ENCODE results near the gene HNRNPA3.
"Not testable (repeated sequence)": the region's sequence is repeated elsewhere in the genome, so short reads cannot be mapped to it uniquely, and the experiment has no call there.

Gene HNRNPA3

DNA sequence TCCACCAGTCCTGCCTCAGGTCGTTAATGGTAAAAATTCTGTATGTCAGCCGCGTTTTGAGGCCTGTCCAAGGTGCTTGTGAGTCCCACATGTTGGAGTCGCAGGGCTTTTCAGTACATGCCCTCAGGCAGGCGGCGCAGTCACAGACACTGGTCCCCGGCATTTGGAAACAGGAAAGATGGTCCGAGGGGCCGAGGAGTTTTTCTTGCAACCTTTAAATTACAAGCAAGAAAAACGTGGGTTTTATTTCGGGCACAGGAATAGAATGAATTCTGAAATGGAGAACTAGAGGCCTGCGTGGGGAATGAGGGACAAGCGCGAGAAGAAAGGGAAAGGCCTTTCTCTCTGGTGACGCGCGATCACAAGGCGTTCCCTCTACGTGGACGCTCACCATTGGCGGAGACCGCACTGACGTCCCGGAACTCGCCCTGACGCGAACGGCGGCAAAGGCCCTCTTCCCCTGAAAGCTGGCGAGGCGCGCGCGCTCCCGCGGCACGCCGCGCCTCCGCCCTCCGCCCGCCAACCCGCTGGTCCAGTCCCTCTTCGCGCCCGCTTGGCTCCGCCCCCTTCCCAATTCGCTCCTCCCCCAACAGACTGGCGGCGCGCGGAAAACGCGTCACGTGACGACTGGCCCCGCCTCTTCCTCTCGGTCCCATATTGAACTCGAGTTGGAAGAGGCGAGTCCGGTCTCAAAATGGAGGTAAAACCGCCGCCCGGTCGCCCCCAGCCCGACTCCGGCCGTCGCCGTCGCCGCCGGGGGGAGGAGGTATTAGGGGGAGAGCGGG lies at the start of gene HNRNPA3:
Gene HNRNPA3, plus strand, starts transcription at position 689 of the 785 bp plus-strand sequence. Its CDS starts 6 bp downstream, at position 695.
- peak; percentile 99 for DNase-seq

DNA sequence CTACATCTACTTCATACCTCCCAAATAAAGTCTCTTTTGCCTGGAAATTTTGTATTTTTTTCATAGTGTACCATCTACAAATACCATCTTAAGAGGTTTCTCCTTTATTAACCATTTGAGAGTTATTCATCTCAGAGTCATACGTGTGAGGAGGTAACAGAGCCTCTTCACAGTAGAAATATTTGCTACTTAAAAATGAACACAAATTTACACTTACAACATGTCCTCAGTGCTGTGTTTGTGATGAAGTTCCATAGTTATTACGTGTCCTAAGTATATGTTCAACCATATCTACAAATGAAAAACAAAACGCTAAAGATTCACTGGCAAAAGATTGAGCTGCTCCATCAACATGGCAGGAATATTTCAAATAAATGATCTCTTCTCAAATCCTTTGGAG lies 48.5 kb upstream of the HNRNPA3 start:
- DNase-seq = no peak

DNA sequence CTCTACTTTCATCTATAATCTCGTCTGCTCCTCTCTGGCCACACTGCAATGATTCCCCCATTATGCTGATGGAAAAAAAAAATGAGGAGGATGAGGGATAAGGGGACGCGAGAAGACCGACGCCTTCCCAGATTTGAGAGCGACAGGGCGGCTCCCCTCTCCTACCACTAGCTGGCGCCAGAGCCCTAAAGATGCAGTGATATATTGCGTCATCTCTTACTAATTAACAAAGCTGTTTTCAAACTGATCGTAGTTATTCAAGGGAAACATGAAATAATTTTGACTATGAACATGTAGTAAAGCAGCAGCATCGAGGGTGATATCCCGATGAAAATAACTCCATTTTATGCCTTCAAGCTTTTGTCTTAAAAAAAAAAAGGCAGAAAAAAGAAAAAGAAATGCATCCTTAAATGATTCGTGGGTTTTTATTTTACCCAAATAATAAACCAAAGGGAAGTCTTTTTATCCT lies 48.0 kb upstream of the HNRNPA3 start:
- peak; percentile 92 to 94 for DNase-seq

DNA sequence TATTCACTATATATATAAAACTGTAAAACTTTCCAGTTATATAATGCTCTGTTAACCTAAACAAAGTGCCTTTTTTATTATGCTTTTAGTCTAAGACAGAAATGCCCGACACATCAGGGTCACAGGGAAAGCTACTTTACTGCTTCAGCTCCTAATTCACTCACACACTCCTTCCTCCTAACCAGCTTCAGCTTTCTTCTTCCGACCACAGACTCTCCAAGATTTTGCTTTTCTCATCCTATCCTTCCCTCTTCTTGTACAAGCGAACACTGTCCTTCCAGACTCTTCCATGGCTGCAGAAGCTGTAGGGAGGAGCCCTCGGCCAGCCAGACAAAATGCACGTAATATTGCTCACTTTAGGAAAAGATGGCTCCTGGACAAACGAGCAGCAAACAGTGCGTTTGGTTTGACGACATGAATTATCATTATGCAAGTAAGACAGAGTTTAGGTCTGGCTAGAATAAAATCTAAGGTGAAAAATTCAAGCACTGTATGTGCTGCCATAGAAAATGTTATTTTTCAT lies 47.5 kb upstream of the HNRNPA3 start:
- peak in 1 of 2 experiments; percentile 59 for DNase-seq

DNA sequence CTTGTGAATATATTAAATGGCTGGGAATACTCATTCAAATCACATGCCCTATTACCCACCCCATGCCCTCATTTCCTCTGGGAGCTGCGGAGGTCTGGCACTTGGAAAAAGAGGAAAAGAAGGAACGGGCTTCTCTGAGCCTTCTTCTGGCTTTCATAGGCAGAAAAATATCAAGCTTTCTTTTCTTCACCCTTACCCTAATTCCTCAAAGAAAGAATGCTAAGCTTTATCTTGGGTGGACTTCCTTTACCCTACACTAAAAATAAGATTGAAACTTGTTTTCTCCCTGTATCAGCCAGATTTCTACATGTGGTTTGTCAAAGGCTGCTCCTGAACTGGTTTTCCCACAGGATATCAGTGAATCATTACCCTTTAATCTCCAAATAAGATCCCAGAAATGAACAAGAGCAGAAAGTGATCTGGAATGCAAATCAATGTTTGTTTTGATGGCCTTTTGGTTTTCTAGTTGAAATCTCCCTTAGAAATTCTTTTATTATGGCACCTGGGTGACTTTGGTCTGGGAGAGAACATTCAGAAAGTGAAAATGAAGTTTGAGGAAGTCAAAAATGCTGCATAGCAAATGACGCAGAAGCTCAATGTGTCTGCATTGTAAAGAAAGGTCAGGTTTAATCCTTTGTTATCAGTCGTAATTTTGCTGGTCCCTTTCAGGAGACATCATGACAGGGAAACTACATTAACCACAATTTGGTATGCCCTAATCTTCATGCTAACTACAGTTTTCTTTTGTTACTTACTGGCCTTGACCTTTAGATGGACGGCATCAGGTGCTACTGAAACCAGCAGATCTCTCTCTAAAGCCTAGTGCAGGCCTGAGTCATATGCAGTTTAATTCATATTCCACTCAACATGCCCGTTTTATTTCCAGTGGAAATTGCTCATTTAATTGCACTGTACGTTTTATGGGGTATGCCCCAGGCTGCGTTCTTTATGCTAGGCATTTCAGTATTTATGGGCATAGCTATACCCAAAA lies 46.6 kb upstream of the HNRNPA3 start:
- no peak for DNase-seq

DNA sequence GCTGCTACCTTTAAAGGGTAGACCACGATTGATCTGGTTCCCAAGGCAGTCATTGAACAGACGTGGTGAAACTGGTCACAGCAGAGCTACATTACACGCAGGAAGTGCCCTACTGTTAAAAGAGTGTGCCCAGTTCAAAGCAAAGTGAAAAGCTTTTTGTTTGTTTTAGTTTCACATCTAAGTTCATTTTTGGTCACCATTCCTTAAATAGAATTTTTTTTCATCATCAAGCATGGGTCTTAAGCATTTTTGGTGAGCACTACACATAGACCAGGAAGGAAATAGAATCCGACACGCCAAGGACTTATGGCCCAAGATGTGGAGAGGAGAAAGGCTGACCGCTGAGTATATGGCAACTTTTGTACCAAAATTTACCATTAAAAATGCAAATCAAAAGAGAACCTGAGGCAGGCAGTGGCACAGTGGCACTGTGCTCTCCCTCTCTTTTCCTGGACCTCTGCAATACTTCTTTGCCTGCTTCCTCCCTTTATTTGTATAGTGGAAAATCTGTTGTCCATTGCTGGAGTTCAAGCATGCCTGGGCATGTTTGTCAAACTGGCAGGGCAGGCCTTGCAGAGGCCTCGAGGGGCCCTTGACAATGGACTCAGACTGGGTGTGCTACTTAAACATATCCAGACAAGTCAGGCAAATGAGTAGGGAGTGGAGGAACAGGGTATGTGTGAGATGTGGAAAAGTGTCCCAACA lies 42.6 kb upstream of the HNRNPA3 start:
- no peak for DNase-seq

DNA sequence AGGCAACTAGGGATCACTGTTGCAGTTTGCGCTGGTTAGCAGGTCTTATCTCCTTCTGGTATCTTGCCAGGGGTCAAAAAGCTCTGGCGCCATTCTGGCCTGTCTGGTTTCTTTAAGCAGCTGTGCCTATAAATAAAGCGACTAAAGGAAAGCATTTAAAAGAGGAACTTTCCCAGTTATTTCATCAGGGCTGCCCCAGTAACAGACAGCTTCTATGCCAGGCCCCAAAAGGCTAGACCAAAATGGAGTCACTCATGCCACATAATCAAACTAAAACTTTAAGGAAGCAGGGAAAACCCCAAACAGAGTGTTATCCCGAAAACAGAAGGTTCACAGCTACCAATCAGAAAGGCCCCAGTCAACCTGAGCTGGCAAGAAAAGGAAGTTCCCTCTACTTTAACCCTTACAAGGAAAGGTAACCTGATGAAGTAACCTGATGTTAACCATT lies 41.2 kb upstream of the HNRNPA3 start:
- DNase-seq = peak; percentile 75 to 83

DNA sequence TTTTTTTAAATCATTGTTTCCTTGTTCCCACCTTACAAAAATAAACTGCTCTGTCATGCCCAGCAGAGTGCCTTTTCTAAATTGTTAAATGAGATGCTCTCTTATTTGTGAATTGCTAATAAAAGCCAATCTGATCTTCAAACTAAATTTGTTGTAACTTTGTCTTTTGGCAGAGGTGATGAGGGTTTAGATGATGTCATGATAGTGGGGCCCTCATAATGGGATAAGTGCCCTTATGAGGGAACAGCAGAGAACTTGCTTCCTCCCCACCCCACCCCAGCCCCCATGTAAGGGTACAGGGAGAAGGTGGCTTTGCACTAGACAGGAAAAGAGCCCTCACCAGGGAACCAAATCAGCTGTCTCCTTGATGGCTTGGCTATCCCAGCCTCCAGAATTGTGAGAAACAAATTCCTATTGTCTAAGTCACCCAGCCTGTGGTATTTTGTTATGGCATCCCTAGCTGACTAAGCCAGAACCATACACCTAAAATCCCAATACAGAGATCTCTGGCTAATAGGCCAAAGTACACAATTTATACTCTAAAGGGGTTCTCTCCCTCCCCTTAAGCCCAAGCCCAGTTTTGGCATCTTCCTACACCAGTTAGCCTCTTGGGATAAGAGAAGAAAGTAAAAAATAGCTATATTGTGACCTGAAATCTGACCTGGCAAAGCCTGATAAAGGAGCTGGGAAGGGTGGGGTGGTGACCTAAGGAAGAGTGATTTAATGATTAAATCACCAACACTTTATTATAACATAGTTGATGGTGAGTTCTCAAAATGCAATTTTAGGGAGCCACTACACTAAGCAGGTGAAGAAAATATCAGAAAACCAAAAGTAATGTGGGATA lies 40.3 kb upstream of the HNRNPA3 start:
- DNase-seq = no peak

DNA sequence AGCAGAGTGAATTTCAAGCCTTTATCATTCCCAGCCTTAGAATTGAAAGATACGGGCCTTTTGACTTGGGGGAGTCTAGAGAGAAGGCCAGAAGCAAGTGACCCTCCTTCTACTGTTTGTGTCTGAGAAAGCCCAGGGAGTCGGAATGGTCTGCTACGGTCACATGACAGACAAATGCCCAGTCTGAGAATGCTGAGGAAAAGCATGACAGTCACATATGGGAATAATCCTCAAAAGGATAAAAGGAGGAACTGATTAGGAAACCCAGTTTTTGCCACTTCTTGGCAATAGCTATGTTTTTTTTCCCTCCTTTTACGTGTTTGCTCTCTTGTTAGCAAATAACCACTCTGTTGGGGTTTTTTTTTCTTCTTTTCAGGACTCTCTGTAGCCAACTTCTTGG lies 38.1 kb upstream of the HNRNPA3 start:
- DNase-seq = no peak

DNA sequence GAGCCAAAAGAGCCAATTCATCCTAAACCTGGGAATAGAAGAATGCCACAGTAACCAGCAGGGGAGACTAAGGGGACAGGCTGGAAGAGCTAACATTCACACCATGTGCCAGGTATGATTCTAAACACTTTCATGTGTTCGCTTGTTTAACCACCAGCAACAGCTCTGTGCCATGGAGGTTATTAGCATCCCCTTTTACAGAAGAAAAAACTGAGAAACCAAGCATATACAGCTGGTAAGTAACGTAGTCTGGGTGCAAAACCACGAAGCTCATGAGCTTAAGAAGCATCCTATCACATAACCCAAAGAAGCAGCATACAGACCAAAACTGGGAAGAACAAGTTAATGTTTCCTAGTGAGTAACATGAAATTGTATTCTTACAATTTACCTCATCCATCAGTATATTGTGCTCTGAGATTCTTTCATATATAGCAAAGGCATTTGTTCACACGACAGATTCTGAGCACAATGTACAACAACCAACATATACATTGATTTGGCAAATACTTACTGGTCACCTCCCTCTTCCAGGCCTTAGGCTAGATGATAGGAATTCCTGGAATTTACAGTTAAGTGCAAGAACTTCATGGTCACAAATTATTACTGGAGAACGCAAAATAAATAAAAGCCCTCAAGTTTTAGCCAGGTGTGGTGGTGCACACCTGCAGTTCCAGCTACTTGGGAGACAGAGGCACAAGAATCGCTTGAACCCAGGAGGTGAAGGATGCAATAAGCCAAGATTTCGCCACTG lies 36.5 kb upstream of the HNRNPA3 start:
- no peak for DNase-seq

DNA sequence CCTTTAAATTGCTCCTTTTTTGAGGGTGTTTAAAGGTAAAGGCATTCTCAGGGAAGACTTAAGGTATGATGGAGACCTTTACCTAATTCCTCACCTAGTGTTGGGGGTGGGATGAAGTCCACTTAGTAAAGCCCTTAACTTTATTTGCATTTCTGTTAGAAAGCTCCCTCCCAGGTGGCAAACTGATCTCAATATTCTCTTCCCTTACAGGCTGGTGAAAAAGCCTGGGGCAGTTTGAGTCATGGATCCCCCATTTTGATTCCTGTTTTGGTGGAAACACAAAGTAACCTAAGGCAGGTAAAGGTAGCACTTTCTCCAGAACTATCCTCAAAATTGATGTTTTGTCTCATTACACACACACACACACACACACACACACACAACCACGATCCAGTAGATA lies 33.8 kb upstream of the HNRNPA3 start:
- DNase-seq = no peak

DNA sequence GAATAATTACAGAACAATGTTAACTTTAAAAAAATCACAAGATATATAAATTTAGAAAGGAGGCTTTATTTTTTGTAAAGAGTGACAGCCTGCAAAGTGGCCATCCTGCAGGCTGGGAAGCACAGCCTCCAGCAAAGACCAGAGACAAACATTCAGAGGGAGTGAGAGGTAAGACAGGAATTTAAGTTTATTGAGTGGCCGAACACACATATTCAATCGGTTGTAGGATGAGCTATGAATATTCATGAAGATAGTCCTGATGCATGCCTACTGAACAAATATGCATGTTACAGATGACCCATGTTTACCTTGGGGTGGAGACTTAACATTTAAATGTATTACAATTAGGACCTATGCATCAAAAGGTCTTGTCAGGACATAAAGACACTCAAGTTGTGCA lies 33.4 kb upstream of the HNRNPA3 start:
- DNase-seq = no peak

DNA sequence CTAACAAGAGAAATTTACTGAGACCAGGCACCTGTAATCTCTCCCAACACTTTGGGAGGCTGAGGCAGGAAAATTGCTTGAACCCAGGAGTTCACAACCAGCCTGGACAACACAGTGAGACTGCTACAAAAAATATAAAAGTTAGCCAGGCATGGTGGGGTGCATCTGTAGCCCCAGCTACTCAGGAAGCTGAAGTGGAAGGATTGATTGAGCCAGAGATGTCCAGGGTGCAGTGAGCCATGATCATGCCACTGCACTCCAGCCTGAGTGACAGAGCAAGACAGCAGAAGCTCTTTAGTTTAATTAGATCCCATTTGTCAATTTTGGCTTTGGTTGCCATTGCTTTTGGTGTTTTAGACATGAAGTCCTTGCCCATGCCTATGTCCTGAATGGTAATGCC lies 32.9 kb upstream of the HNRNPA3 start:
- not testable (repeated sequence) for DNase-seq

DNA sequence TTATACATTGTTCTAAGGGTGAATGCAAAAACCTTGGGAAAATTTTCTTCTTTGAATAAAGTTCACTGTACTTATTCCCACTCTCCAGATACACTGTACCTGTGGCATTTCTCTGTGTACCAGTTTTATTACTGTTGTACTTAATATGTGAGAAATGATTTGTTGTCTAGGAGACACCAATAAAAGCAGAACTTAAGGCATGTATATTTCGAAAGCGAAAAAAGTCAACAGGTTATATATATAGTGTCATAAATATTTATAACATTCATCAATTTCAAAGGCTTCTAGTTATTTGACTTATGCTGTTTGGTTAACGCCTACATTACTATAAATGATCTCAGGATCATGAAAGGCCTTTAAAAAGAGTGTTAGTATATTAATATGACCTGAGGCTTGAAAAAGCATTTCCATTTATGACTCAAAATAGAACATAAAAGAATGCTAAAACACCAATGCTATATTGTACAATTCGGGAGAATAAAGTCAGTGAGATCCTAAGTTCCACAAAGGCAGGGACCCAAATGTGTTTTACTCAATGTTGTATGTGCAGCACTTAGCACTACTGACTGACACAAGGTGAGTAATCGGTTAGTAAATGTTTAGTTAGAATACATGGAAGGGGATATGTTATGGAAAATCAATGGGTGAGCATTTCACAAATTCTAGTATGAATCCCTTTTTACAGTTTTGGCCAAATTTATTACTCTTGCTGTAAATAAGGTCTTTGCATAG lies 32.2 kb upstream of the HNRNPA3 start:
- DNase-seq = no peak

DNA sequence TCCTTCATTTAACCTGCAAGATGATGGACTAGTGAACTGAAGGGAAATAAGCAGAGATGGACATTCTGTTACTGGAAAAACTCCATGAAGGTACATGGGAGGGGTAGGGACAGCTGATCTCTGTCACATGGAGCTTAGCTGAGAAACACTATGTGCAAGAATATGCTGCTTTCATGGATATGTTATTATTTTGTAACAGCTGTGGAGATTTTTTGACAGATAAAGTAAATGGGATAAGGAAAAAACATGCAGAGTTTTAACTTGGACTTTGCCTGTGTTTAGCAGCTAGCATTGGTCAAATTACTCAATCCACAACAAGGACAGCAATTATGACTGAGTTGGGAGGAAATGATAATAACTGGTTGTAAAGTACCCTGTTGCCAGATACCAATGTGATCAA lies 28.7 kb upstream of the HNRNPA3 start:
- no peak for DNase-seq

DNA sequence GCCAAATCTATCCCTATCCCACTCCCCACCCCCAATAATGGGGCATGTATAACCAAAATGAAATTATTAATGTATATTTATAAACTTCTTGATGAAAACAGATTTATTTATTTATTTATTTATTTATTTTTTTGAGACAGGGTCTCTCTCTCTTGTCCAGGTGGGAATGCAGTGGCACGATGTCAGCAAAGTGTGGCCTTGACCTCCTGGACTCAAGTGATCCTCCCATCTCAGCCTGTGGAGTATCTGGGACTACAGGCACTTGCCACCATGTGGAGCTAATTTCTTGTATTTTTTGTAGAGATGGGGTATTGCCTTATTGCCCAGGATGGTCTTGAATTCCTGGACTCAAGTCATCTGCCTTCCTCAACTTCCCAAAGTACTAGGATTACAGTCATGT lies 28.0 kb upstream of the HNRNPA3 start:
- no peak for DNase-seq

DNA sequence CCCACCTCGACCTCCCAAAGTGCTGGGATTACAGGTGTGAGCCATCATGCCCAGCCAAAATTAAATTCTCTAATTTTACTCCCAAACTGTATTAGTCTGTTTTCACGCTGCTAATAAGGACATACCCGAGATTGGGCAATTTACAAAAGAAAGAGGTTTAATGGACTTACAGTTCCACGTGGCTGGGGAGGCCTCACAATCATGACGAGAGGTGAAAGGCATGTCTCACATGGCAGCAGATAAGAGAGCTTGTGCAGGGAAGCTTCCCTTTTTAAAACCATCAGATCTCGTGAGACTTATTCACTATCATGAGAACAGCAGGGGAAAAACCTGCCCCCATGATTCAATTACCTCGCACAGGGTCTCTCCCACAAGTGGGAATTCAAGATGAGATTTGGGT lies 26.6 kb upstream of the HNRNPA3 start:
- DNase-seq = not testable (repeated sequence)

DNA sequence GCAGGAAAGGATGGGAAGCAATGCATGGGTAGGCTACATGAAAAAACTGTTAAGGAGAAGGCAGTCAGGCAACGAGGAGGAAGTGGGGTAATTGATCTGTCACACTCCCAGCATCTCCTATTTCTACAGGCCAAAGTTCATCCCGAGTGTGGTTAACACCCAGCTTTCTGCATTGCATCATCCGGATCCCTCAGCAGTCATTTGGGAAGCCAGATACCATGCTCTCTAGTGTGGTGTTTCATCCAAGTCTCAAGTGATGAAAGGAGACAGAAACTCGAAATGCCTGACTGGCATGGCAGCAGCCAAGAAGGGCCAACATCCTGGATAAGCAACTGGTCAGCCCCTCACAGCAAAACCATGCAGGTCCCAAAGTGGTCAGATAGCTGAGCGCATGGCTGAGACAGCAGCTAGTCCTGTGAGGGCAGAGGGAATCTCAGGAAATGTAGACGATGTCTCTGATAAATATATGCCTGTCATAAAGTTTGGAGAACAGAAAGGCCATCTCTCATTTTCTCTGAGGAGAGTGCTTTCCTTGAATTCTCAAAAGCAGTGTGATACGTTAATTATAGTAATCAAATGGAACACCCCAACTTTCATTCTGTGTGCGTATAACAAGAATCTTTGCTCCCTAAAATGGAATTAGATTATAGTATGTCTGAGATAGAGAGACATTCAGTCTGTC lies 24.8 kb upstream of the HNRNPA3 start:
- DNase-seq = no peak
